ENCODE data around the gene MOV10L1.

DNA sequence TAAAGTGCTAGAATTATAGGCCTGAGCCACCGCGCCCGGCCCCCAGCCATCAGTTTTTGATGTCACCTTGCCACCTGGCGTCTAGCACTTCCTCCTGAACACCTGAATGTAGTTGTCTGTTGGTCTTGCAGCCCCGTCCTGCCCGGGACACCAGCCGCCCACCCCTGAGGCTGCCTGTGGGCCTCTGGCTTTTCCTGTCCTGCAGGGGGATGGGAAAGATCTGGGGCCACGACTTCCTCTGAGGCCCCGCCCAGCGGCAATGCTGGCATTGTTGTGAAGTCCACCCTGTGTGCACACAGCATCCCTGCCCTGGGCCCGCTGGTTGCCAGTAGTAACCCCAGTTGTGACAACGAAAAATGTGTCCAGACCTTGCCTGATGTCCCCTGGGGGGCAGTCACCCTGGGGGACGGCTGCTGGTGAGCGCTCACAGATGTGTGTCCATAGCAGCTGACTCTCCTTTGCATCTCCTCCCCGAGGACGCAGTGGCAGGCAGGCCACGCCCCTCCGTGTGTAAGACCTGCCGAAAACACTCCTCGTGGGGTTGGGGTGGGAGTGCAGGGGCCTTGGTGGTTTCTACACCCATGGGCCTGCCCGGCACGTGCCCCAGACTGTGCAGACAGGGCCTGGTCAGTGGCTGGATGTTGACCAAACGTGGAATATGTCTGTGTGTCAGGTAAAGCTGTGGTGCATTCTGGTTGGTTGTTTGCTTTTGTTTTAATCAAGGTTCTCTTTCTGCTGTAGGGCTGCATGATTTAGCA lies 117.8 kb downstream of the MOV10L1 start:
- TF ChIP-seq, protein P1, sequence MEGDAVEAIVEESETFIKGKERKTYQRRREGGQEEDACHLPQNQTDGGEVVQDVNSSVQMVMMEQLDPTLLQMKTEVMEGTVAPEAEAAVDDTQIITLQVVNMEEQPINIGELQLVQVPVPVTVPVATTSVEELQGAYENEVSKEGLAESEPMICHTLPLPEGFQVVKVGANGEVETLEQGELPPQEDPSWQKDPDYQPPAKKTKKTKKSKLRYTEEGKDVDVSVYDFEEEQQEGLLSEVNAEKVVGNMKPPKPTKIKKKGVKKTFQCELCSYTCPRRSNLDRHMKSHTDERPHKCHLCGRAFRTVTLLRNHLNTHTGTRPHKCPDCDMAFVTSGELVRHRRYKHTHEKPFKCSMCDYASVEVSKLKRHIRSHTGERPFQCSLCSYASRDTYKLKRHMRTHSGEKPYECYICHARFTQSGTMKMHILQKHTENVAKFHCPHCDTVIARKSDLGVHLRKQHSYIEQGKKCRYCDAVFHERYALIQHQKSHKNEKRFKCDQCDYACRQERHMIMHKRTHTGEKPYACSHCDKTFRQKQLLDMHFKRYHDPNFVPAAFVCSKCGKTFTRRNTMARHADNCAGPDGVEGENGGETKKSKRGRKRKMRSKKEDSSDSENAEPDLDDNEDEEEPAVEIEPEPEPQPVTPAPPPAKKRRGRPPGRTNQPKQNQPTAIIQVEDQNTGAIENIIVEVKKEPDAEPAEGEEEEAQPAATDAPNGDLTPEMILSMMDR (conservative IDR thresholded peaks at IDR 0.05; ENCODE audit: low read depth, low read length): no peak
- no peak for TF ChIP-seq EZH2 (IDR thresholded peaks at IDR 0.05; ENCODE audit: low read length, unreplicated experiment)
- no peak for TF ChIP-seq EZH2phosphoT487 (IDR thresholded peaks at IDR 0.05; ENCODE audit: borderline replicate concordance, low read length)
